HCT116 (cell line): ENCODE data around the gene INTS6. TPM values are rescaled to one million over a fixed set of nuclear protein-coding genes. Genes with fewer than 3 reads are reported as not detected.

ENCODE experiments used
- ATAC-seq: fragments of 200-7000 bp; cut with Tn5 transposase; 2 replicates; pipeline ENCODE4 v1.9.1; 2020; ENCODE audit warnings: mild to moderate bottlenecking, moderate library complexity
- BruUV-seq: library from RNA; stranded (reverse); fragments of 400-500 nt; replicated peaks from 2 replicates; lab custom pipeline; 2021; lab: Mats Ljungman, UMichigan
- CTCF ChIA-PET: fragments of 300-600 bp; sonication (Branson Sonifier 250); formaldehyde crosslinking; loops from one replicate; lab custom pipeline; 2021; ENCODE audit warnings: antibody characterized with exemption; lab: Charles Lee
- POLR2A ChIA-PET: fragments of 300-600, 350-600 bp; sonication (Branson Sonifier 250); formaldehyde crosslinking; loops from one replicate; lab custom pipeline; 2021; ENCODE audit warnings: antibody characterized with exemption; lab: Charles Lee
- RAD21 ChIA-PET, 2 experiments: fragments of 300-600 bp; sonication (Branson Sonifier 250); formaldehyde crosslinking; loops; one replicate each; lab custom pipeline; 2023; ENCODE audit warnings: low total read pairs in 2 of 2; ENCODE audit not compliant: uncharacterized antibody in 2 of 2, unreplicated experiment in 2 of 2, low non-redundant PET in 1 of 2; lab: Charles Lee
- DNase-seq: peaks from one replicate; pipeline ENCODE4 v3.0.0-alpha.2; 2010; ENCODE audit warnings: low read depth, low spot score
- H2AFZ ChIP-seq: fragments of 200-600 bp; shearing (Covaris generic), sonication (generic); 2 replicates; pipeline ENCODE4 v1.6.1; 2017; ENCODE audit warnings: low read depth, mixed run types, mixed read lengths, antibody characterized with exemption, low read length; ENCODE audit not compliant: poor library complexity, severe bottlenecking
- H3K27ac ChIP-seq: 2 replicates; pipeline ENCODE4 v1.5.1; 2012; ENCODE audit warnings: low read depth, low read length
- H3K27me3 ChIP-seq: fragments of 200-600 bp; sonication (generic); 2 replicates; pipeline ENCODE4 v1.6.1; 2016; ENCODE audit warnings: mixed run types, low read length, mixed read lengths; ENCODE audit not compliant: insufficient read depth
- H3K36me3 ChIP-seq, 2 experiments: fragments of 200-500 bp in 1 of 2; fragments of 200-600 bp in 1 of 2; sonication (Bioruptor generic) in 1 of 2; sonication (generic) in 1 of 2; 2 replicates each; pipeline versions ENCODE4 v1.5.1 to v1.6.1; 2014 to 2016; ENCODE audit warnings: low read length in 2 of 2, inconsistent platforms in 1 of 2, mixed read lengths in 1 of 2, mixed run types in 1 of 2; ENCODE audit not compliant: insufficient read depth in 2 of 2, control insufficient read depth in 1 of 2
- H3K4me1 ChIP-seq, 2 experiments: fragments of 200-600 bp in 1 of 2; sonication (generic) in 1 of 2; 2 replicates each; pipeline versions ENCODE4 v1.5.1 to v1.6.1; 2012 to 2017; ENCODE audit warnings: low read length in 2 of 2, inconsistent platforms in 1 of 2, mild to moderate bottlenecking in 1 of 2, mixed read lengths in 1 of 2, mixed run types in 1 of 2, moderate library complexity in 1 of 2; ENCODE audit not compliant: insufficient read depth in 2 of 2, control insufficient read depth in 1 of 2
- H3K4me2 ChIP-seq: fragments of 200-600 bp; sonication (generic); 2 replicates; pipeline ENCODE4 v1.6.1; 2017; ENCODE audit warnings: mixed run types, low read length, mixed read lengths
- H3K4me3 ChIP-seq, 2 experiments: fragments of 200-600 bp in 1 of 2; sonication (generic) in 1 of 2; replicated peaks in 1 of 2; 2 replicates each; pipeline ENCODE4 v1.5.1; 2011 to 2016; ENCODE audit warnings: low read length in 2 of 2, control low read depth in 1 of 2, low read depth in 1 of 2, mild to moderate bottlenecking in 1 of 2, mixed read lengths in 1 of 2, mixed run types in 1 of 2
- H3K79me2 ChIP-seq: fragments of 200-600 bp; sonication (generic); 2 replicates; pipeline ENCODE4 v1.6.1; 2017; ENCODE audit warnings: mild to moderate bottlenecking, mixed run types, low read length, moderate library complexity, mixed read lengths; ENCODE audit not compliant: insufficient read depth
- H3K9ac ChIP-seq: fragments of 200-600 bp; sonication (generic); 2 replicates; pipeline ENCODE4 v1.6.1; 2016; ENCODE audit warnings: low read length, mixed read lengths
- H3K9me2 ChIP-seq: fragments of 200-600 bp; sonication (generic), shearing (Covaris generic); 2 replicates; pipeline ENCODE4 v1.6.1; 2017; ENCODE audit warnings: mixed run types, mild to moderate bottlenecking, moderate library complexity; ENCODE audit not compliant: insufficient read depth
- H3K9me3 ChIP-seq, 2 experiments: fragments of 200-500 bp in 1 of 2; fragments of 200-600 bp in 1 of 2; sonication (Bioruptor generic) in 1 of 2; sonication (generic) in 1 of 2; 2 replicates each; pipeline ENCODE4 v1.6.1; 2014 to 2017; ENCODE audit warnings: low read length in 2 of 2, mixed read lengths in 2 of 2, inconsistent platforms in 1 of 2, low read depth in 1 of 2, mild to moderate bottlenecking in 1 of 2, mixed run types in 1 of 2, moderate library complexity in 1 of 2; ENCODE audit not compliant: control insufficient read depth in 1 of 2, insufficient read depth in 1 of 2
- H4K20me1 ChIP-seq: fragments of 200-600 bp; sonication (generic), shearing (Covaris generic); 2 replicates; pipeline ENCODE4 v1.6.1; 2017; ENCODE audit warnings: mixed run types, mild to moderate bottlenecking, moderate library complexity; ENCODE audit not compliant: insufficient read depth
- ATF3 ChIP-seq: IDR thresholded peaks from 2 replicates; pipeline ENCODE4 v1.6.1; 2012
- CBX3 ChIP-seq: IDR thresholded peaks from 2 replicates; pipeline ENCODE4 v1.6.1; 2012; ENCODE audit warnings: low read depth
- ELF1 ChIP-seq: IDR thresholded peaks from 2 replicates; pipeline ENCODE4 v1.6.1; 2012; ENCODE audit warnings: low read depth, borderline replicate concordance
- EZH2 ChIP-seq: fragments of 200-600 bp; sonication (generic); IDR thresholded peaks from 2 replicates; pipeline ENCODE4 v1.6.1; 2017; ENCODE audit warnings: antibody characterized with exemption, mixed run types
- JUND ChIP-seq: IDR thresholded peaks from 2 replicates; pipeline ENCODE4 v1.6.1; 2012
- POLR2A ChIP-seq: IDR thresholded peaks from 2 replicates; pipeline ENCODE4 v1.7.0; 2011; ENCODE audit warnings: borderline replicate concordance; ENCODE audit not compliant: insufficient read depth, insufficient read length; ENCODE audit errors: extremely low read depth
- RAD21 ChIP-seq: IDR thresholded peaks from 2 replicates; pipeline ENCODE4 v1.6.1; 2012; ENCODE audit warnings: low read depth, mild to moderate bottlenecking
- REST ChIP-seq: IDR thresholded peaks from 2 replicates; pipeline ENCODE4 v1.6.1; 2012; ENCODE audit warnings: low read depth
- SIN3A ChIP-seq: IDR thresholded peaks from 2 replicates; pipeline ENCODE4 v1.6.1; 2012; ENCODE audit warnings: low read depth
- SP1 ChIP-seq: IDR thresholded peaks from 2 replicates; pipeline ENCODE4 v1.6.1; 2012; ENCODE audit warnings: low read depth
- ZBTB33 ChIP-seq: IDR thresholded peaks from 2 replicates; pipeline ENCODE4 v1.6.1; 2011; ENCODE audit warnings: mild to moderate bottlenecking, low read length, moderate library complexity; ENCODE audit not compliant: insufficient replicate concordance; ENCODE audit errors: extremely low read depth
- ZFX ChIP-seq: fragments of 450-650 bp; IDR thresholded peaks from 2 replicates; pipeline ENCODE4 v1.6.1; 2017
- ZNF274 ChIP-seq: fragments of 200-500 bp; sonication (Bioruptor generic); IDR thresholded peaks from 2 replicates; pipeline ENCODE4 v1.6.1; 2014; ENCODE audit warnings: mild to moderate bottlenecking, low read depth, low read length, inconsistent platforms
- intact Hi-C: fragments of 100-400 bp; cut with micrococcal nuclease; formaldehyde crosslinking; loops from 2 replicates; pipeline ENCODE4 v1.10.0; 2022
- total RNA-seq: library from RNA; stranded (reverse); gene quantifications from one replicate; pipeline ENCODE4 v1.2.1, GENCODE V29; 2021; ENCODE audit not compliant: unreplicated experiment

INTS6 gene
- total RNA-seq, 1 experiment from 2014 or later: 44.7 TPM

- TF ChIP-seq REST: no peak
- no peak for TF ChIP-seq RAD21
- TF ChIP-seq EZH2: no peak
Observed at GRCh38 chr13:51396352-51396751, 56.5 kb downstream of the INTS6 start (continued).

GRCh38 chr13:51394724-51395123 lies 58.1 kb downstream of the INTS6 start:
- Histone ChIP-seq H3K4me3 (no peak overlapping the region), H3K36me3 (no peaks in the 10 kb centered on the region), H3K9me2 (no peaks in the 10 kb centered on the region), H3K9ac (no peak overlapping the region), H3K9me3 (no peaks in the 10 kb centered on the region), H4K20me1 (peaks cover 12% of the 10 kb centered on the region), H3K27ac (no peak overlapping the region), H2AFZ (no peak overlapping the region), H3K27me3 (no peaks in the 10 kb centered on the region), H3K79me2 (peaks cover 63% of the 10 kb centered on the region), H3K4me2 (no peak overlapping the region), H3K4me1 (no peaks in the 10 kb centered on the region)
- DNase-seq: no peak
- ChIA-PET CTCF (no interaction called here), RAD21 (no interaction called here), POLR2A (no interaction called here)
- intact Hi-C loops: no loop called here
- no peak for TF ChIP-seq ZFX
- TF ChIP-seq ELF1: no peak
- no peak for TF ChIP-seq POLR2A
- TF ChIP-seq JUND: no peak
- no peak for TF ChIP-seq ZBTB33
- TF ChIP-seq ZNF274: no peak
- no peak for TF ChIP-seq SIN3A
- no peak for TF ChIP-seq SP1
- no peak for TF ChIP-seq ATF3
- no peak for TF ChIP-seq CBX3
- ATAC-seq: no peak
- no TSS peak for BruUV-seq
